Kidney capillary endothelial cell (primary cell): ENCODE results near the gene IL17REL.

Experiments used
- DNase-seq: peaks from one replicate; pipeline ENCODE4 v3.0.0-alpha.2; 2018; ENCODE audit warnings: low spot score

IL17REL gene

GRCh38 chr22:50046019-50046415 is 33.5 kb upstream of the IL17REL start:
- no peak for DNase-seq

DNA sequence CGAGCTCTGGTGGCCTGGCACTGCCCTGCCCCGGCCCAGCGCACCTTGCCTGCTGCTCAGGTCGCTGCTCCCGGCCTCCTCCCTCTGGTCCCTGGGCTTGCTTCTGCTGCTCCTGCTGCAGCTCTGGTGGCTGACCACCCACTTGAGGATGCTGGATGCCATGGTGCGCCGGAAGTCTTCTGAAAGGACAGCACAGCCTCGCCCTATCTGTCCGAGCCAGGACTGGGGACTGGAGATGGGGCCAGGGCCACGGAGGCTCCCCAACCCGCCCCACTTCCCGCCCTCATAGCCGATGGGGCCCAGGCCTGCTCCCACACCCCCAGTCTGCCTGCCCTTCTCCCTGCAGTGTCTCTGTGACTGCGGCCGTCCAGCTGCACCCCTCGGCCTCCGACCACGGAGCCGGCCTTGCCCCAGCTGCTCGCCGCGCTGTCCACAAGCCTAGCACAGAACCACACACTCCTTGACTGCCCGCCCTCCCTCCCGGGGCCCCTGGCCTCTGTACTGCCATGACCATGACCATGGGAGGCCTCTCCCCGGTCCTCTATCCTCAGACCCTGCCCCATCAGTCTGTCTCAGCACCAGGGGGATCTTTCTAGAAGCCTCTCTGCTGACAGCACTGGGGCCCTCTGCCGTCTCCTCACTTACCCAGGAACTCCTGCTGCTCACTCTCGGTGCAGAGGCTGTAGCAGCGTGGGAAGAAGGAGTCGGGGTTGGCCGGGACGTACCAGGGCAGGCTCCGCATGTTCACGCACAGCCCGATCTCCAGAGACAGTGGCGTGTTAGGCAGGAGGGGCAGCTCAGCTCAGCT is 32.9 kb upstream of the IL17REL start:
- DNase-seq: no peak

GRCh38 chr22:50044485-50045118 is 32.0 kb upstream of the IL17REL start:
- DNase-seq: no peak

DNA sequence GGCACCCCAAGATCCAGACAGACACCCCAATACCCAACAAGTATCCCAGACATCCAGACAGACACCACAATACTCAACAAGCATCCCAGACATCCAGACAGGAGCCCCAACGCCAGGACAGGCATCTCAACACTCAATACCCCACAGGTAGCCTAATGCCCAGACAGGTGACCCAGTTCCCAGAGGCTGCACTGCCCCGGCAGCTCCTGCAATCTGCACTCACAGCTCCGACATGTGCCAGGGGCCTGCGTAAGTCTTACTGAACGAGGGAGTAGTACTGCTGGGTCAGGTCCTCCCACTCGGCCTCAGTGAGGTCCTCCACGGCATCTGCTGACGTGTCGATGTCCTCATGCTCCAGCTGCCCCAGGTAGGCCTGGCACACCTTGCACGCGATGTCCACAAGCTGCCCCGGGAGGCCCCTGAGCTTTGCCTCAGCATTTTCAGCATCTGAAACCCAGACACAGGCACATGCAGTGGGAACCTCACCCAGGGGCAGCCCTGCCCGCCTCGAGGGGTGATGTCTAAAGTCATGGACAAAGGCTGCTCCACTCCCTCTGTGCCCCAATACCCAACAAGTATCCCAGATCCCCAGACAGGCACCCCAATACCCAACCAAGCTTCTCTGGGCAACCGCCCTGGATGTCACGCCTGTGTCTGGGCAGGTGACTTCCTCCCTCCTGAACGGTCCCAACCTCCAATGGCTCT is 28.9 kb upstream of the IL17REL start:
- DNase-seq: no peak

- DNase-seq: no peak
Measured at GRCh38 chr22:50040717-50041116, 28.2 kb upstream of the IL17REL start.

DNA sequence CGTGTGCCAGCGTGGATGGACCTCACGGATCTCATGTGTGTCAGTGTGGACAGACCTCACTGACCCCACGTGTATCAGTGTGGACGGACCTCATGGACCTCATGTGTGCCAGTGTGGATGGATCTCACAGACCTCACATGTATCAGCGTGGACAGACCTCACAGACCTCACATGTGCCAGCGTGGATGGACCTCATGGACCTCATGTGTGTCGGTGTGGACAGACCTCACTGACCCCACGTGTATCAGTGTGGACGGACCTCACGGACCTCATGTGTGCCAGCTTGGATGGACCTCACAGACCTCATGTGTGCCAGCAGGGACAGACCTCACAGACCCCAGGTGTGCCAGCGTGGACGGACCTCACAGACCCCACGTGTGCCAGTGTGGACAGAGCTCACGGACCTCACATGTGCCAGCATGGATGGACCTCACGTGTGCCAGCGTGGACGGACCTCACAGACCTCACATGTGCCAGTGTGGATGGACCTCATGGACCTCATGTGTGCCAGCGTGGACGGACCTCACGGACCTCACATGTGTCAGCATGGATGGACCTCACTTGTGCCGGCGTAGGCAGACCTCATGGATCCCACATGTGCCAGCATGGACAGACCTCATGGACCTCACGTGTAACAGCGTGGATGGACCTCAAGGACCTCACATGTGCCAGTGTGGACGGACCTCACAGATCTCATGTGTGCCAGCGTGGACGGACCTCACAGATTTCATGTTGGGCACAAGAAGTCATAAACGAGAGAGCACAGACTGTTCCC is 27.3 kb upstream of the IL17REL start:
- DNase-seq: no peak

- DNase-seq: peak; percentile 21
Measured at GRCh38 chr22:50035976-50036724, 23.6 kb upstream of the IL17REL start.

- DNase-seq: no peak
Measured at GRCh38 chr22:50035131-50035881, 22.7 kb upstream of the IL17REL start.

DNA sequence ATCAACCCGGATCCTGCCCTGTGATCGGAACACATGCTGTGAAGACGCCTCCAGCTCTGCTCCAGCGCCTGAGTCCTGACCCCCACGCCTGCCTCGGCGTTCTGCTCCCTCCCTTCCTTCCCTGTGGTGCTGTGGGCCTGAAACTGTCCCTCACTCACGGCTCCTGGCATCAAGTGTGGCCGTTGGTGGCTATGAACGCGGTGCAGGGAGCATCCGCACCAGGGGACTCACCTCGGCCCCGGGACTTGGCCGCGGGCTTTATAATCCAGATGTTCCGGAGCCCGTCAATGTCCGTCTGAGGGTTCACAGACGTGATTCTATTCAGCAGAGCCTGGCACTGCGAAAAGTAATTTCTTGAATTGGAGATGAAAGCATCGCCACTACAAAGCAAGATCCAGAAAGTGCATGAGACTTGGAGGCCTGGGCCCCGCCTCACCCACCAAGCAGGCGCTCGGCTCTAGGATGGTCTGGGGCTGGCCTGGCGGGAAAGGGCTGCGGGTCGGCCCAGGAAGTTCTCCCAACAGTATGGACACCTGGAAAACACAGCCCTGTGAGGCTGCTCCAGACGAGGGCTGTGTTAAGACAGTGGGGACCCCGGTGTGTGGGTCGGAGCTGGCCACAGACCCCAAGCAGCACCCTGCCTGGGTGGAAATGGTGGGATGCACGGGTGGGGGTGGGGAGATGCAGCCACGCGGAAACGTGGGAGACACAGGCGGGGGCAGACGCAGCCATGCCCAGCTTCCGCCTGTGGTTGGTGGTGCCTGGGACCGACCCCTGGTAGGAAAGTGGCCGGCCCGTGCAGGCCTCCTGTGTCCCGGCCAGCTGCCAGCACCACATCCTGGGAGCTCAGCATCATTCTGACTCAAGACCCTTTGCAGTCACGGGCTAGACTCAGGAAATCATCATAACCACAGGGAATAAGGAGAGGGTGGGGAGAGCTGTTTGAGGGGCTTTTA is 21.8 kb upstream of the IL17REL start:
- DNase-seq: peak; percentile 73

- DNase-seq: no peak
Measured at GRCh38 chr22:50032941-50033601, 20.5 kb upstream of the IL17REL start.

DNA sequence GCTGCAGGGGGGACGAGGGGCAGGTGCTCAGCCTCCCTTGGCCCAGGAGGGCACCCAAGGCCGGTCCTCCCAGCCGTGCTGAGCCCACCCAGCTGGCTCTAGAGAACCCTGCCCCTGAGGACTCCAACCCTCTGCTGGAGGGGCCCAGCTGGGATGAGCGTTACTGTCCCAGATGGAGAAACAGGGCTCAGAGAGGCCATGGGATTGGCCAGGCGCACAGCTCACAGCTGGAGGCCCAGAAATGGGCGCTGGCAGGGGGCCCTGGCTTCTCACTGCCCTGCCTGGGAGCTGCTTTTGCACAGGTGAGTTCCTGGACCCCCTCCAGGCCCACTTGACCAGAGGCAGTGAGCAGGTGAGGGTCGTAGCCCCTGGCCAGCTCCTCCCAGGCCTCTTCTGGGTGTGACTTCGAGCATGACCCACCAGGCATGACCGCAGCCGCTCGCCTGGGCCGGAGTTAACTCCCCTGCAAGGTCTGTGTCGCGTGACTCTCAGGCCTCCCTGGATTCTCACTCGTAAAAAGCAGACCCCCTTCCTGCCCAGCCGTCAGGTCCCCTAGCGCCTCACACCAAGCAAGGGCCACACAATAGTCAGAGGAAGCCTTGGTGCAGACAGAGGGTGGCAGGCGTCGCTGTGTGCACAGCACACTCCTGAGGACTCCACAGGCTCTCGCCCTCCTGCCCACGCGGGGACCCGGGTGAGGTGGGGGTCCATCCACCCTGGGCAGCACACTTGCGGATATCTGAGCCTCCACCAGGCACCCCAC is 19.7 kb upstream of the IL17REL start:
- DNase-seq: no peak

DNA sequence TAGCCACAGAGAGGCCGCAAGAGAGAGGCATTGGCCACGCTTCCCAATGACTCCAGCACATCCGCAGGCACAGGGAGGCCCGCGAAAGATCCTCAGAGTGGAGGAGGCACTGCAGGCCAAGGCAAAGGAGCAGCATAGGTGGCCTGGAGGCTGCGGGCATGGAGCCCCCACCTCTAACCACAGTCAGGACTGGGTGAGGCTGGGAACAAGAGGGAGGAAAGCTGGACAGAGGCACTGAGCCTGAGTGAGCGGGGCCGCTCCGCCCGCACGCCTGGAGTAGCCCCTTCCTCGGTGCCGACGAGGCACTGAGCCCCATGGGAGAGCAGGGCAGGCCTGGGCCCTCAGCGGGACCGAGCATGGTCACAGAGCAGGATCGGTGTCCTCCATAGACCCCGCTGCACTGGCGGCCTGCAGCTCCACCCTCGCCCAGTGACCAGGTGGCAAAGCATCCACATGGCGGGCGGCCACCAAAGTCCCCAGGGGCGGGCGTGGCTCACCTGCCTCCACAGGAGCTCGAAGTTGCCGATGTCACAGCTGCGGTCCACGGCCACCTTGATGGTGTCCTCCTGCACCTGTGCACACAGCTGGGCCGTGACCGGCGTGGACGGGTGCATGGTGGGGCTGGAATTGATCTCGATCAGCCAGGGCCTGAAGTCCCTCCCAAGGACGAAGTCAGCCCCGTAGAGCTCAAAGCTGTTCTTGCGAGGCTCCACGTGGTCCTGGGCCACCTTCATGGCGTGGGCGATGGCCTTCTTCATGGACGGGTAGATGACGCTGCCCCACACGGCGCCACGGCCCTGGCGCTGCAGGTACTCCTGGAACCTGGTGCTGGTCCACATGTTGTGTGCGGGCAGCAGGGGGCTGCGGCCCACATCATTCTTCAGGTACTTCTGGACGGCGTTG is 18.9 kb upstream of the IL17REL start:
- no peak for DNase-seq

DNA sequence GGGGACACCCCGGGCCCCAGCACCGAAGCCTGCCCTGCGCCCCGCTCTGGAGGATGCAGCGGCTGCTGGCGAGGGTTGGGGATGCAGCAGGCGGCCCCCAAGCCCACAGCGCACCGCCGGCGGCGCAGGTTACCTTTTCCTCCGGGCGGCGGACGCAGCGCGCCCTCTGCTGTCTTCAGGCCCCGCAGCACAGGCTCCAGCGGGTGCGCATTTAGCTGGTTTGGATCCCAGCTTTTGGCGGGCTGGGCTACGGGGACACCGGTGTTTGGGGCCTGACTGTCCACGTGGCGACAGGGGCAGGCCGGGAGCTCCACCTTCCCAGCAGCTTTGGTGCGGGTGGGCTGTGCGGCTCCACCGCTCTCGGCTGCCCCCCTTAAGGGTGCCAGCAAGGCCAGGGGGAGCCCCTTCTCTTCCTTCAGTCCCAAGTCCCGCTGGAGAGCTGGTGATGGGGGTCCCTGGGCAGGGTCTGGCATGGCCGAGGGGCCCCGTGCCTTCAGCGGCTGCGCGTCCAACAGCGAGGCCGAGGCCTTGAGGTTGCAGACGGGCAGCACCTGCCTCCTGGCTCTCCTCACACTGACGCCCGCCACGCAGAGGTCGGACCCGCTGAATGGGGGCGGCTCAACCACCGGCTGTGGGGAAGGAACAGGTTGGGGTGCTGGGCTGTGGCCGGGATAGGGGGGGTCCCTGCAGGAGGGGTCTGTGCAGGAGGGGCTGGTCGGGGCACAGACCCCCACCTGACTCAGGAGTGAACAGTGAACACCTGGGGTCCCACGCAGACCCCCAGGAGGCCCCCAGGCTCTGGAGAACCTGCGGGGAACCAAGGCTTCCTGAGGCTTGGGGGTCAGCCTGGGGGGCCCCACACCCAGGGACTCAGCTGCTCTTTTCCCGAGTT is 18.0 kb upstream of the IL17REL start:
- peak; percentile 63 for DNase-seq

DNA sequence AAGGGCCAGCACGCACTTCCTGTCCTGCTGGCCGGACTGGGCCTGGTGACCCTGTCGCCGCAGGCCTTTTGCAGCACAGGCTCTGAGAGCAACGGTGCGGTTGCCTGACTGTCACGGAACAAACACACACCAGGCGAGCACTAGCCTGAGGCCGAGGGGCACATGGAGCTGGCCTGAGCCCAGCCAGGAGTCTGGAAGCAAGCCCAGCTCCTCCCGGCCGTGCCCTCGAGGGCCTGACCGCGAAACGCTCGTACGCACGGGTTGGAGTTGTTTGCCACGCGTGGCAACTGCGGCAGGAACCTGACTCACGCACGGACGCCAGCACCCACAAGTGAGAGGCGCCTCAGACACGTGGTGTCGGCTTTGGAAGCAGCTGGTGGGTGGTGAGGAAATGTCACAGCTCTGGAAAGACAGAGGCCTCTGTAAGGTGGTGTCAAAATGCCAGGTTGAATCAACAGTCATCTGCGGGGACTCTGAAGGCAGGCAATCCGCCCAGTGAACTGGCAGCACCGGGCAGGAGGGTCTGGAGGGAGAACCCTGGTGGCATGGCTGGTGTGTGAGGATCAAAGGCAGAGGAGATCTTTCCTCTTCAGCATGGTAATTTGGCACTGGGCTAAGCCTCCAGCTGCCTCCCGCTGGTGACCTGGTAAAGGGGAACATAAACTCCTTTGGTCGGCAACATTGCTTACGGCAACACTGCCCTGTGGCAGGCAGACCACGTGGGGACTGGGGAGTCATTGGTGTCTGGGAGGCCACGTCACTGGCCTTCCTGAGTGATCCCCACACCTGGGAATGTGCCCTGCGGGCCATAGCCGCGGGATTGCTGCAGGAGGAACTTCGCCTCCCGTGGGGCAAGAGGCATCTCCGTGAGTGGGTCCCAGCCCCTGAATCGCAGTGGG is 15.3 kb upstream of the IL17REL start:
- no peak for DNase-seq

GRCh38 chr22:50025993-50026392 is 13.4 kb upstream of the IL17REL start:
- DNase-seq: no peak
